Activated T-helper 1 cell treated with anti-CD3 and anti-CD28 coated beads, Interleukin-12 subunit alpha, Interleukin-12 subunit beta, Interleukin-2, Interleukin-4 antibody, amounts not matched to agents 30 ng/mL and 10 ng/mL and 1 ng/mL, durations not matched to agents 14 hours and 24 hours and 36 hours (primary cell): Measurements from ENCODE around the gene NIPAL4. TPM values are rescaled to one million over a fixed set of nuclear protein-coding genes. Genes with fewer than 3 reads are reported as not detected.

ENCODE experiments used
- DNase-seq: peaks from one replicate; pipeline ENCODE4 v3.0.0; 2021; ENCODE audit warnings: low spot score
- H3K27ac Mint-ChIP-seq: one replicate; pipeline ENCODE4 v1.8.0; 2021; ENCODE audit warnings: mild to moderate bottlenecking, mixed read lengths
- H3K27me3 Mint-ChIP-seq: one replicate; pipeline ENCODE4 v1.8.0; 2022; ENCODE audit warnings: mild to moderate bottlenecking, moderate library complexity, mixed read lengths; ENCODE audit not compliant: insufficient read depth
- H3K36me3 Mint-ChIP-seq: one replicate; pipeline ENCODE4 v1.8.0; 2021; ENCODE audit warnings: low read depth, mixed read lengths
- H3K4me1 Mint-ChIP-seq: one replicate; pipeline ENCODE4 v1.8.0; 2021; ENCODE audit warnings: low read depth, mixed read lengths
- H3K4me3 Mint-ChIP-seq: one replicate; pipeline ENCODE4 v1.8.0; 2021; ENCODE audit warnings: mild to moderate bottlenecking, moderate library complexity, mixed read lengths
- H3K9me3 Mint-ChIP-seq: one replicate; pipeline ENCODE4 v1.8.0; 2021; ENCODE audit warnings: mixed read lengths
- intact Hi-C: fragments of 100-400 bp; cut with micrococcal nuclease; formaldehyde crosslinking; loops from one replicate; pipeline ENCODE4 v1.15.1; 2024
- total RNA-seq: library from RNA; stranded (reverse); gene quantifications from 2 replicates; pipeline ENCODE4 v1.2.3, GENCODE V29; 2022

Gene NIPAL4
- total RNA-seq, 1 donor from 2014 or later: 2.2 TPM

- H3K4me3 Mint-ChIP-seq: no peak overlapping the region
- no peaks in the 10 kb centered on the region for H3K9me3 Mint-ChIP-seq
- H3K27ac Mint-ChIP-seq: no peak overlapping the region
Measured at GRCh38 chr5:157450024-157450423, 10.0 kb upstream of the NIPAL4 start.

GRCh38 chr5:157451806-157452205, 8.2 kb upstream of the NIPAL4 start:
- peaks cover 3% of the 10 kb centered on the region for H3K27me3 Mint-ChIP-seq
- no peak for DNase-seq
- peaks cover 4% of the 10 kb centered on the region for H3K4me1 Mint-ChIP-seq
- no peaks in the 10 kb centered on the region for H3K36me3 Mint-ChIP-seq
- no peak overlapping the region for H3K27ac Mint-ChIP-seq
- intact Hi-C loops: no loop called here
- no peak overlapping the region for H3K4me3 Mint-ChIP-seq
- no peaks in the 10 kb centered on the region for H3K9me3 Mint-ChIP-seq

More at GRCh38 chr5:157450024-157450423, 10.0 kb upstream of the NIPAL4 start:
- Mint-ChIP-seq H3K4me1 (peaks cover under 1% of the 10 kb centered on the region), H3K36me3 (no peaks in the 10 kb centered on the region), H3K27me3 (peaks cover 3% of the 10 kb centered on the region)
- intact Hi-C loops: no loop called here
- no peak for DNase-seq

DNA sequence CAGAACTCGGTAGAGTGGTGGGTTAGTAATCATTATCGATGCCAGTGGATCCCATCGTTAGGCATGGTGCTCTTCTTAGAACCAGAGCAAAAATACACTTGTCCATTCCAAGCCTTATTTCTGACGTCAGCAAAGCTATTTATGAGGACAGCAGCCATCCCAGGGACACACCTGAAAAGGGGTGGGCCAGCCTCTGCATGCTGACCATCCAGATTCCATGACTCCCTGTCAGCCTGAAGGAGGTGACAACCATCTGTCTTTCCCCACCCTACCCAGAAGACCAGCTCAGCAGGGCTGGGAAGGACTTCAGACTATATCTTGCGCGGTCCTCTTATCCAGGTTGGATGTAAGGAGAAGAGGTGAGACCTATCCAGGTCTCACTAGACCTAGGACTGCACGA, 5.7 kb upstream of the NIPAL4 start:
- Mint-ChIP-seq H3K36me3 (no peaks in the 10 kb centered on the region), H3K27me3 (peaks cover 12% of the 10 kb centered on the region), H3K4me1 (peaks cover 4% of the 10 kb centered on the region), H3K27ac (no peak overlapping the region), H3K9me3 (no peaks in the 10 kb centered on the region), H3K4me3 (no peak overlapping the region)
- no peak for DNase-seq
- intact Hi-C loops: no loop called here

GRCh38 chr5:157455057-157455456, 5.0 kb upstream of the NIPAL4 start:
- no peak overlapping the region for H3K27ac Mint-ChIP-seq
- DNase-seq: no peak
- no peaks in the 10 kb centered on the region for H3K9me3 Mint-ChIP-seq
- no peaks in the 10 kb centered on the region for H3K36me3 Mint-ChIP-seq
- H3K4me1 Mint-ChIP-seq: peaks cover 4% of the 10 kb centered on the region
- H3K4me3 Mint-ChIP-seq: no peak overlapping the region
- intact Hi-C loops: no loop called here
- H3K27me3 Mint-ChIP-seq: peaks cover 18% of the 10 kb centered on the region

DNA sequence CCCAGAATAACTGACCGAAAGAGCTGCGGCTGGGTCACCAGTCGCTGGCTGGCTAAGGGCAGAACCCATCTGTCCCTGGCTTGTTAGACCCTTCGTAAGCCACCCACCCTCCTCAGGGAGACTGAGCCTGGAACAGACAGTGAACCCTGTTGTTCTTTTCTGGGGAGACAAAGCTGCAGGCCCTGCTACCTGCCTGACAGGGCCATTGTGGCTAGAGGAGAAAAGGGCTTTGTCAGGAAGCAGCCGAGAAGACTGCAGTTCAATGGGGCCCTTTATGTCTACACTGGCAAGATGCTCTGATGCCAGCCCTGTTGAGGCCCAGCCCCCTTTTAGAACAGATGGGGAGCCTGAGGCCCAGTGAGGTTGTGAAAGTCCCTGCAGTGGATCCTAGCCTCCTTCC, 3.7 kb upstream of the NIPAL4 start:
- Mint-ChIP-seq H3K4me1 (peaks cover 15% of the 10 kb centered on the region), H3K27ac (no peak overlapping the region), H3K27me3 (peaks cover 29% of the 10 kb centered on the region), H3K36me3 (peaks cover 4% of the 10 kb centered on the region), H3K9me3 (no peaks in the 10 kb centered on the region), H3K4me3 (no peak overlapping the region)
- intact Hi-C loops: no loop called here
- no peak for DNase-seq

- DNase-seq: no peak
- intact Hi-C loops: no loop called here
- Mint-ChIP-seq H3K4me1 (peaks cover 17% of the 10 kb centered on the region), H3K27ac (no peak overlapping the region), H3K9me3 (no peaks in the 10 kb centered on the region), H3K27me3 (peaks cover 33% of the 10 kb centered on the region), H3K36me3 (peaks cover 6% of the 10 kb centered on the region), H3K4me3 (no peak overlapping the region)
Measured at GRCh38 chr5:157457391-157457790, 2.6 kb upstream of the NIPAL4 start.

DNA sequence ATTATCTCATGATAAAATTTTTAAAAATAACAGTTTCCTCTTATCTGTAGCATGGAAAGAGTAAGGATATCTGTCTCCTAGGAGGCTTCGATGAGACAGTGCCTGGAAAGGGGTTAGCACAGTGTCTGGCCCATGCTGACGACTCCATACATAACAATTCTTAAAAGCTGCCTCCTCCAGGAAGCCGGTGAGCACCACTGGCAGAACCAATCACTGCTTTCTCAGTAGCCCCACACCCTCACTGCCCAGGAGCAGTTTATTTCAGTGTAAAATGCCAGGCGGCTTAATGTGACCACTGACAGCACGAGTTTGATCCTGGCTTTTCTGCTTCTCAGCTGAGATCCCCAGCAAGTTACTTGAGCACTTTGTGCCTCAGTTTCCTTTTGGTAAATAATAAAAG, 1.2 kb upstream of the NIPAL4 start:
- DNase-seq: no peak
- Mint-ChIP-seq H3K4me1 (peaks cover 21% of the 10 kb centered on the region), H3K4me3 (no peak overlapping the region), H3K9me3 (no peaks in the 10 kb centered on the region), H3K27me3 (peaks cover 33% of the 10 kb centered on the region), H3K36me3 (peaks cover 9% of the 10 kb centered on the region), H3K27ac (no peak overlapping the region)
- intact Hi-C loops: no loop called here

DNA sequence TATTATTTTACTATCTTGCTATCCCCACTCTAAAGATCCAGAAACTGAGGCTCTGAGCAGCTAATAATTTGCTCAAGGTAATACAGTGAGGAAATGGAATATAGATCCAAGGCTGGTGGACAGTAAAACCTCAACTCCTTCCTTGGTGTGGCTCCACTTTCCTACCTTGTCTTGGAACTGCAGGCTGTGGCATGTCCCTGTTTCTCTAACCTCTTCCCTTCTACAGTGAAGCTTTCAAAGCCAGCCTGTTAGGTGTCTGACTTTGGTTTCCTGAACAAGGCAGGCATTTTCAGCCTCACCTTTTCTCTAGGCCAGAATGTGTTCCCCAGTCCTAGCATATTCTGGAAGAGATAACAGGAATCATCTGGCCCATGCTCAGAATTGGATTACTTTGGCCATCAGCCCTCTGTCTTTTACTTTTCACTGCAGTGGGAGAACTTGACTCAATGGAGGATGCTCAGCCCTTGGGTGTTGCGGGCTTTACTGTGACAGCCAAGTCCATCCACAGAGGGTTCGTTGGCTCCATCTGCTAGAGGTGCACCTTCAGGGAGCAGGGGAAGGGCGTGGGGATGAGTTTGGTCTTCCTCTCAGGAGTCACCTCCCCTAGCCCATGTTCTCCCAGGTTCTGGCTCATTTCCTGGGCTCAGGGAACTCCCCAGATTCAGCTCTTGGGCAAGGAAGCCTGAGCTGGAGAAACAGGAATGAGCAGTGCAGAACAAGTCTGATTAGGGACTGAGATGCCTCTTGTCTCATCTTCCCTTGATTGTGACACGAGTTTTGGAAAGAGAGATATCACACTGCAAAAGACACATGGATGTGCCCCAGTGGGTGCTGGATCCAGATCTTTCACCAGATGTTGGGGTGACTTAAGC, 1.1 kb downstream of the NIPAL4 start:
- H3K27me3 Mint-ChIP-seq: peaks cover 30% of the 10 kb centered on the region
- peaks cover 40% of the 10 kb centered on the region for H3K4me1 Mint-ChIP-seq
- no peaks in the 10 kb centered on the region for H3K9me3 Mint-ChIP-seq

GRCh38 chr5:157463081-157463480, 3.1 kb downstream of the NIPAL4 start:
- H3K4me3 Mint-ChIP-seq: no peak overlapping the region
- H3K9me3 Mint-ChIP-seq: no peaks in the 10 kb centered on the region
- no peak overlapping the region for H3K27ac Mint-ChIP-seq
- peaks cover 30% of the 10 kb centered on the region for H3K27me3 Mint-ChIP-seq
- intact Hi-C loops: loop anchor here (10.0 kb wide), 1 partner anchor 288 kb away; no protein-coding TSS in a partner anchor
- no peak for DNase-seq
- H3K4me1 Mint-ChIP-seq: peaks cover 47% of the 10 kb centered on the region
- peaks cover 26% of the 10 kb centered on the region for H3K36me3 Mint-ChIP-seq

More for the DNA sequence above, 1.1 kb downstream of the NIPAL4 start:
- Mint-ChIP-seq H3K27ac (peak overlapping the region; percentile 45), H3K36me3 (peaks cover 21% of the 10 kb centered on the region), H3K4me3 (peak overlapping the region; percentile 76)
- intact Hi-C loops: loop anchor here (10.0 kb wide), 1 partner anchor 286 kb away; no protein-coding TSS in a partner anchor
- DNase-seq: no peak

DNA sequence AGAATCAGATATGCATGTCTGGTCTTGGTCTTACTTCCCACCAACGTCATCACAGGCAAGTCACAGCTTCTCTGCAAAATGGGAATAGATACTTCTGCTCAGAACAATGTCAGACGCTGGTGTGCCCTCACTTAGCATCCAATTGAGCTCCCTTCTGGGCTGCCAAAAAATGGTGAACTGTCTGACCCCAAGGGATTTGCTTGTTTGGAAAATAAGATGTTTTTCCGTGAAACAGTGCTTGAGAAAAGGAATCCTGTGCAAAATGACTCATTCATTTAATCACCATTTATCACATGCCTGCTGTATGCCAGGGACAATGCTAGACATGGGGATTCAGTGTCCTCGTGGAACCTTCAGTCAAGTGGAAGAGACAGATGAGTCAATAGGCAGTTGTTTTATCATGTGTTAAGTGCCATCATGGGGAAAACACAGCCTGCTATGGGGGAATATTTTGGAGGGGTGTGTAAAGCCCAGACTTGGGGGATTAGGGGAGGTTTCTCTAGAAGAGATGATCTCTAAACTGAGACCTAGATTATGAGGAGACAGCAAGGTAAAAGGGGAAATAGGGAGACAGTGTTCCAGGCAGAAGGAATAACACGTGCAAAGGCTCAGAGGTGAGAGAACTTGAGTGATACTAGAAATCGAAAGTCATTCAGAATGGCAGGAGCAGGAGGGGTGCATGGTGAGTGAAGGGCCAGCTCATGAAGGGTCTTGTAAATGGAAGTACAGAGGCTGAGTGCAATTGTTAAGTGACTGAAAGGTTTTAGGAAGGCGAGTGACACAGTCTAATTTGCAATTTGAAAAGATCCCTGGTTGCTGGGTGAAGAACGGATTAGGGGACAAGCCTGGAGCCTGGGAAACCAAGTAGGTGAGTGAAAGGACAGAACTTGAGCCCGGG, 3.9 kb downstream of the NIPAL4 start:
- DNase-seq: no peak
- H3K4me3 Mint-ChIP-seq: peak overlapping the region; percentile 36
- H3K36me3 Mint-ChIP-seq: peaks cover 28% of the 10 kb centered on the region
- peaks cover 47% of the 10 kb centered on the region for H3K4me1 Mint-ChIP-seq
- peak overlapping the region; percentile 83 for H3K27ac Mint-ChIP-seq
- peaks cover 24% of the 10 kb centered on the region for H3K27me3 Mint-ChIP-seq
- intact Hi-C loops: loop anchor here (1.0 to 10.0 kb wide), 9 partner anchors 63 to 397 kb away; partner anchors contain the start of genes LSM11 and MED7
- no peaks in the 10 kb centered on the region for H3K9me3 Mint-ChIP-seq

DNA sequence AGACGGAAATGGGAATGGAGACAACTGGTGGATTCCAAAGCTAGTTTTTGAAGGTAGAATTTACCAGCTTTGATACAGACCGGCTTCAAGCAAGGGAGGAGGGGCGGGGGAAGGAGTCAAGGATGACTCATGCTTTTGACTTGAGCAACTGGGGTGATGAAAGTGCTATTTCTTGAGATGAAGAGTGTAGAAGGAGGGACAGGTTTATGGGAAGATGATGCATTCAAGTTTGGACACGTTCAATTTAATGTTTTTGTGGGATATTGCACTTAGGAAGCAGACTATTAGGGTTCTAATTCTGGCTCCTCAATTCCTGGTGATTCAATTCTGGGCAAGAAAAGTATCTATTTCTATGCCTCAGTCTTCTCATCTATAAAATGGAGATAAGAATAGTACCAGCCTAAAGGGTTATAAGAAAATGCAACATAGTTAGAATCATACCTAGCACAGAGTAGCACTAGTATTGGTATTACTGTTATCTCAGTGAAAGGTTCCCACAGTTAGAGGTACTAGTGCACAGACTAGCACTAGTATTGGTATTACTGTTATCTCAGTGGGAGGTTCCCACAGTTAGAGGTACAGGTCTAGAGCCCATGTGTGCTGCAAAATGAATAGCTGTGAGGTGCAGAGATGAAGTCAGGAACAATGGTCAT, 4.6 kb downstream of the NIPAL4 start:
- Mint-ChIP-seq H3K9me3 (no peaks in the 10 kb centered on the region), H3K27ac (peak overlapping the region; percentile 83), H3K4me1 (peaks cover 48% of the 10 kb centered on the region), H3K27me3 (peaks cover 17% of the 10 kb centered on the region), H3K36me3 (peaks cover 30% of the 10 kb centered on the region), H3K4me3 (peak overlapping the region; percentile 36)
- intact Hi-C loops: loop anchor here (1.0 to 10.0 kb wide), 10 partner anchors 64 to 396 kb away; partner anchors contain the start of genes LSM11, MED7 and THG1L
- peak; percentile 42 for DNase-seq

DNA sequence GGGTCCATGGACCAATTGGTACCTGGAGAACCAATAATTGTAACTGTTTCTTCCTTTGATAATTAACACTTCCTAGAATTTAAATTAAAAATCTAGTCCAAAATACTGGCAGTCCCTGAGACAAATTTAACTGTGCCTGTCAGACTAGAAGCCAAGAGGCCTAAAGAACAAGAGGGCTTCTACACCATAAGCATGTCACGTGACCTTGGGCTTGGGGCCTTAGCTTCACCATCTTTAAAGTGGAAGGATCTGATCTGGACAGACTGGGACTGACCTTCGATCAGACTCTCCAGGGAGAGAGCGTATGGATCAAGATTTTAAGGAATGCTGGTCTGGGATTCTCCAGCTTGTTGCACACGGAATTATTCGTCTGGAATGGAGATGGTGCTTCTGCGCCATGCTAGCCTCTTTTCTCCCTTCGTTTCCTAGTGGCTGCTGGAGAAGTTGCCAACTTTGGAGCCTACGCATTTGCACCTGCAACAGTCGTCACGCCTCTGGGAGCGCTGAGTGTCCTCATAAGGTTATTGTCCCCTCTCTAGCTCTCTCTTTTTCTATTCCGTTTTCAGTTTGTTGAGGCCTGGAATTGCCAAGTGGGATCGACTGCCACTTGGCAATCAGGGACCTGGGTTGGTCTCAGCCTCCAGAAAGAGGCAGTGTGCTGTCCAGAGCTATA, 8.4 kb downstream of the NIPAL4 start:
- Mint-ChIP-seq H3K27me3 (no peaks in the 10 kb centered on the region), H3K27ac (no peak overlapping the region), H3K36me3 (peaks cover 43% of the 10 kb centered on the region), H3K4me3 (no peak overlapping the region), H3K4me1 (peaks cover 48% of the 10 kb centered on the region), H3K9me3 (no peaks in the 10 kb centered on the region)
- intact Hi-C loops: loop anchor here (10.0 kb wide), 1 partner anchor 294 kb away; no protein-coding TSS in a partner anchor
- DNase-seq: no peak
